RPMI8226 (cell line): Measurements from ENCODE around the gene TRIM71.

Experiments used
- DNase-seq: peaks from one replicate; pipeline ENCODE4 v3.0.0-alpha.2; 2015

TRIM71 gene

DNA sequence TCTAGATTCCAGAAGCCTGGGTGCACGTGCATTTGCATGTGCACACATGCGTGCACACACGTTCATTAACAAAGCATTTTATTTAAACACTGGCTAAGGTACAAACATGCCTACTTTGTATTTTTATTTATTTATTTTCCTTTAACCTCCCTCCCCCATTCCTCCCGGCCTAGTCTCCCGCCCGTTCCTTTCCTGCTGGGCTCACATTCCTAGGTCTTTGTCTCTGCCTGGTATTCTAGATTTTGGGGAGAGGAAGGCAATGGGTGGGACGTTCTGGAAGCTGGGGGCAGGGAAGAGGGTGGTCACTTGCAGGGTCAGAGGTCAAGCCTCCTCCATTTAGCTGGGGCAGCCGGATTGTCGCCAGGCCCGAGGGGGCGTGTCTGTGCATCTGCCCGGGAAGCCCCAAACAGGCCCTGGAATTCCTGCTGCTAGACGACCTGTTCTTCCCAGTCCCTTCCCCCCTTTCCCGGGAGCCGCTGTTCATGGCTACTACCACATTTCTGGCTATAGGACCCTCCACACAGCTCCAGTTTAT lies 51.8 kb downstream of the TRIM71 start:
- no peak for DNase-seq

DNA sequence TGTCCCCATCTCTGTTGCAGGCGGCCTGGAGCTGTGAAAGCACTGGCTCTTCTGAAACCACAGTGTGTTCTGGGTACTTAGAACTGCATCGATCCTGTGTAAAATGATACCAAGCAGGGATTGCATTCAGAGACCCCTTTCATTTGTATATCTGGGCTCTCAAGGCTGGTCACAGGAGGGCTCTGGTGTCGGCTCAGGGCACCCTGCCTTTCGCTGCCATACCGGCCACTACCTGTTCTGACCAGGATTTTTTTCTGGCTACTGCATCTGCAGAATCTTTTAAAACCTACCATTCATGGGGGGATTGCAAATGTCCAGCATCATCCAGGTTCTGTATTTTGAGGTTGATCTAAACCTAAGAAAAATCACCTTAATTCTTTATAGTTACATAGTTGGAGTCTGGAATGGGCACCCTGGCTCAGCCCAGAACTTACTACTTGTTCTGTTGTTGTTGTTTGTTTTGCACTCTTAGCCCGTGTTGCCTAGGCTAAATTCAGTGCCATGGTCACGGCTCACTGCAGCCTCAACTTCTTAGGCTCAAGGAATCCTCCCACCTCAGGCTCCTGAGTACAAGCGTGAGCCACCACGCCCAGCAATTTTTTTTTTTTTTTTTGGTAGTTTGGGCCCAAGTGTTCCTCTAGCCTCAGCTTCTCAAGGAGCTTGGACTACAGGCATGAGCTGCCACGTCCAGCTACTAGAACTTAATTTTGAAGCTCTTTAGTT lies 52.7 kb downstream of the TRIM71 start:
- DNase-seq, result no peak

DNA sequence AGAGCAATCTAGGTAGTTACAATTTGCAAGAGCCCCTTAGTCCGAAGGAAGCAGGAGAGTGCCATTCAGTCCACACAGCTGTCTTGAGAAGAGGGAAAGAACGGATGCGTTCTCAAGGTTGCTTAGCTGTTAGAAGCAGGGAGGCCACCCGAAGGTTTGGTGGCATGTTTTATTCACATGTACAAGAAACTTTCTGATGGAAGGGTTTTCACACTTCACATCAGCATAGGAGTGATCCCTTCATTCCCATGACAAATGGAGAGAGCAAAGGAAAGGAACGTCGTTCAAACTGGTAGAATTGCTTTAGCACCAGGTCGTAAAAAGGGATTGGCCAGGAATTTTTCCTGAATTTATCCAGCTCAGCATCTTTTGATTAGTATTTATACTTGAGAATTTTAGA lies 53.5 kb downstream of the TRIM71 start:
- no peak for DNase-seq

DNA sequence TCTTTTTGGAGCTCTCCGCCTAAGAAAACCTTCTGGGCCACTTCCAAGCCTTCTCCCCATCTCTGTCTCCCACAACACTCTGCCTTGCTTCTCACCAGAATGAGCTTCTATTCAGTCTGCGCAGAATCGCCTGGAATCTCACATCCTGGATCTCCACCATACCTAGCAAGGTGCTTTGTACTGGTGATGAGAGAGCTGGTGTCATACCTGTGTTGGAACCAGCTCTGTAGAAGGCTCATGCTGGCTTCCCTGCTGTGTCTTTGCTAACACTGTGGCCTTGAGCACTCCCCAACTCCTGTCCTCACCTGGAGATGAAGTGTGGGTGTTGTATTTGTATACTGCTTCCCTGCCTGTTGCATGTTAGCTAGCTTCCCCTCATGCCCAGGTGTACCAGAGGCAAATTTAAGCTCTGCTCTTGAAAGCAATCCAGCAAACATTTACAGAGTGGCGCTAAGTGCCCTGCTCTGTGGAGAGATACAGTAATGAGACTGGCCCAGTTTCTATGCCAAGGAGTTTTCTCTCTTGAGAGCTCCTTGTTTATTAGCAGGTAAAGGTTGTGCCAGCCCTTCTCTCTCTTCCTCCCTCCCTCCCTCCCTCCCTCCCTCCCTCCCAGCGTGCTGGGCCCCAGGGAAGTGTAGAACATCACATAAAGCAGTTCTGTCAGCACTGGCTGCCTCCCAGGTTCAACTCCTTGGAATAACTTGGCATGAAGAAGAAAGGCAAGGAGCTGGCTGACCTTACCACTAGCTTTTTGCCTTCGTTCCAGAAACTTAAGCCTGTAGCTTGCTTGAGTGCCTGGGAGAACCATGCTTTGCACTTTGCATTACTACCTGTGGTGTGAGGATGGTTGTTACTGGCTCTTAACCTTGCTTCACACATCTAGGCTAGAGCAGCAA lies 54.9 kb downstream of the TRIM71 start:
- DNase-seq, result no peak

DNA sequence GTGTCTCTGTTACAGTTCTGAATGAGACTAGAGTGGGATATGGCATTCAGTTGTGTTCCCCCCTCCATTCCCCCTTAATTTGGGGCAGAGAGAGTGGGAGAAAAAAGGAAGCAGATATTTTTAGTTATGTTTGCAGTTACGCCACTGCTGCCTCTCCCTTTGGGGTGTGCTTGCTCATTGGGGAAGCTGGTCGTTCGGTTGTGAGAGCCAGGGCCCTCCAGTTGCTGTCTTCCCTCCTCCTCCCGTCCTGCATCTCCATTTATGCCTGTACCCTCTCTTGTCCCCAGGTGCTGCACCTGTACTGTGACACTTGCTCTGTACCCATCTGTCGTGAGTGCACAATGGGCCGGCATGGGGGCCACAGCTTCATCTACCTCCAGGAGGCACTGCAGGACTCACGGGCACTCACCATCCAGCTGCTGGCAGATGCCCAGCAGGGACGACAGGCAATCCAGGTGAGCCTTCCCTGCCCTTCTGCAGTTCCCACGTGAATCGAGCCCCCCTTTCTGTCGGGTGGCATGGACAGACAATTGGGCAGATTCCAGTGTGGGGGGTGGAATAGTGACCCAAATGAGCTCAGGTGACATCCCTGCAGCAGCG lies 55.8 kb downstream of the TRIM71 start:
- DNase-seq, result no peak

DNA sequence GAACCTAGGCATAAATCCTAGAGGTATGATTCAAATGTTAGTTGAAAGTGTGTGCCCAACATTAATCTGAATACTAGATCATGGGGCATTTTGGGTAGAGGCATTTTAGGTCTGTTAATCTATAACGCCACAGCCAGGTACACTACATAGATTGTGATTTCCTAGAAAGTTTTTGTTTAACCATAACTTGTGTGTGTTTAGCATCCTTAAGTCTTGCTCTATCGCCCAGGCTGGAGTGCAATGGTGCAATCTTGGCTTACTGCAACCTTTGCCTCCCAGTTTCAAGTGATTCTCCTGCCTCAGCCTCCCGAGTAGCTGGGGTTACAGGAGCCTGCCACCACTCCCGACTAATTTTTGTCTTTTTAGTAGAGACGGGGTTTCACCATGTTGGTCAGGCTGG lies 59.1 kb downstream of the TRIM71 start:
- no peak for DNase-seq

DNA sequence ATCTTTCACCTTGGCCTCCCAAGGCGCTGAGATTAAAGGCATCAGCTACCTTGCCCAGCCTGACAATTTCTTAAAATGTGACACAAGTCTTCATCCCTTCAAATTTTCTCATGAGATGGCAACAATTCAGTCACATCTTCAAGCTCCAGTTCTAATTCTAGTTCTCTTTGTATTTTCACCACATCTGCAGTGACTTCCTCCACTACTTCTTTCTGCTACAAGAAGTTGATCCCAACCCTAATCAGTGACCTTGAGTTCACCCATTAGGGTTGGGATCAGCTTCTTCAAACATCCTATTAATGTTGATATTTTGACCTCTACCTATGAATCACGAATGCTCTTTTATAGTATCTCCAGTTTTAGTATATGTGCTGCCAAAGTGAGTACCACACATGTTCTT lies 59.8 kb downstream of the TRIM71 start:
- DNase-seq, result no peak

DNA sequence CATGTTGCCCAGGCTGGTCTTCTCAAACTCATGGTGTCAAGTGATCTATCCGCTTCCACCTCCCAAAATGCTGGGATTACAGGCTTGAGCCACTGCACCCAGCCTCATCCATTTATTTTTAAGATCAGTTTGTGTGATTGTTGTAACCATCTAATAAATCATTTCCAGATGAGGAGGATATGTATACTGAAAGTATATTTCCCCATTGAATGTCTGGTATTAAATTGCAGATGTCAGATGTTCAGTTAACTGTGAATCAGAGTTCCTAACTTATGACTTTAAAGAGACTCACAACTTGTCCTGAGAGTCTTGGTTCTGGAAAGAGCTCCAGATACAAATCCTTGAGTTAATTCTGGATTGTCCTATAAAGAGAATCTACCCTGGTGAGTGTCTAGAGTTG lies 62.4 kb downstream of the TRIM71 start:
- DNase-seq, result no peak

DNA sequence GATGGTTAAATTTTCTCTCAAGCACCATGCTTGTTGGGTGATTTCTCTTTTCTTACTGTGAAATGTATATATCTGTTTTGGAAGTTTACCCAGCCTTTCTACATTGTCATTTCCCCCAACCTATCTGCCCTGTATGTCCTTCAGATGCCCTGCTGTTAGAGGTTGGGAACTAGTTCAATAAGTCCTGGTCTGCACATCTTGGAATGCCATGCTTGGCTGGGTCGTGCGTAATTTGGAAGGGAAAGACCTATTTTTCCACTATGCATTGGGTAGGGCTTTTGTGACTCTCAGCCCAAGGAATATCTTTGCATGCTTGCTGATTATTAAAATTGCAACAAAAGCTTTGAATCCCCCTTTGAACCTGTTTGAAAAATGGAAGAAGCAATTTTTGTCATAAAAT lies 63.8 kb downstream of the TRIM71 start:
- no peak for DNase-seq

DNA sequence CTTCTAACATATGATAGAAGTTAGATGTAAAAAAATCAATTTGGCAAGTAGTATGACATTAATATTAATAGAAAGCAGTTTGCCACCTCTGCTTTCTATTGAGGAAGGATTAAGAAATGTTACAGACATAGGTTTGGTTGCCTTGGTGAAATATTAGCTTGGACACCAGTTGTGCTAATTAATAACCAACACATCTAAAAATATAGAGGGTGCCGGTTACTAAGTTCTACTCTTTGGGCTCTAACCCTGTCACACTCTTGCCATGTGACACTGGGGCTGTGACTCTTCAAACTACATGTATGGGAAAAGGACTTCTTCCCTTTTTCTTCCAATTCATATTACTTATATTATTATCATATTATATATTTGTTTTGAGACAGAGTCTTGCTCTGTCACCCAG lies 64.4 kb downstream of the TRIM71 start:
- no peak for DNase-seq

DNA sequence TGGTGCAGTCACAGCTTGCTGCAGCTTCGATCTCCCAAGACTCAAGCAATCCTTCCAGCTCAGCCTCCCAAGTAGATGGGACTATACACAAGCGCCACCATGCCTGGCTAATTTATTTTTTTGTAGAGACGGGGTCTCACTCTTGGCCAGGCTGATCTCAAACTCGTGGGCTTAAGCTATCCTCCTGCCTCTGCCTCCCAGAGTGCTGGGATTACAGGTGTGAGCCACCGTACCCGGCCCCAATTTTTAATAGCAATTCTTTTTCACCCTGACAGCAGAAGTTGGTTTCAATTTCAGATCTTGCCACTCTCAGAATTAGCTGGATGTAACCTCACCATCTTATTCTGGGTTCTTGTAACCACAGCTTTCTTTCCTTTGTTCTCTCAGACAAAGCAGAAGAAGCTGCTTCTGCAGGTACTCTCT lies 64.8 kb downstream of the TRIM71 start:
- no peak for DNase-seq

DNA sequence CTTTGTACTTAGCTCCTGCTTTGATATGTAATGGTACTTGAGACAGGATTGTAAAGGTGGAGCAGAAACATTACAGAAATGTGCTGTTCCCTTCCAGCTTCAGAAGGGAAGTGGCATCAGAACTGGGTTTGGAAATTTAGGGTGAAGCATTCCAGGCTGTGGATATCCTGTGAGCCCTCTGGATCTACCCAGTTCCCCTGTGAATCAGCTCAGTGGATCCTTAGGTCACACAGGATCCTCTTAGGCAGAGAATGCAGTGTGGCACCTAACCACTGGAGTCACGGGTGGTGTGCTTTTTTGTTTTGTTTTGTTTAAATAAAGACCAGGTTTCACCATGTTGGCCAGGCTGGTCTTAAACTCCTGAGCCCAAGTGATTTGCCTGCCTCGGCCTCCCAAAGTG lies 66.0 kb downstream of the TRIM71 start:
- DNase-seq, result no peak

DNA sequence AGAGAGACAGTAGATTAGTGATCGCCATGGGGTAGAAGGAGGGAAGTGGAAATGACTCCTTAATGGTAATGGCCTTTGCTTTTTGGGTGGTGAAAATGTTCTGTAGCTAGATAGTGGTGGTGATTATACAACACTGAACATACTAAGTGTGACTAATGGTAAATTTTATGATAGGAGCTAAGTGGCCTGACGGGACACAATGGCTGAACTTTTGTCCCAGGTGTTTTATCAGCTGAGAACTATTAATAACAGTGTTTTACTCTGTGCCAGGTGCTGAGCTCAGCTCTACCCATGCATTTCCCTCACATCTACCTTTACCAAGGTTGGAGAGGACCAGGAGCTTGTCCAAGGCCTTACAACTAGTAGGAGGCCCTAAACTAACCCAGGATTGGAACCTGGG lies 66.8 kb downstream of the TRIM71 start:
- no peak for DNase-seq

DNA sequence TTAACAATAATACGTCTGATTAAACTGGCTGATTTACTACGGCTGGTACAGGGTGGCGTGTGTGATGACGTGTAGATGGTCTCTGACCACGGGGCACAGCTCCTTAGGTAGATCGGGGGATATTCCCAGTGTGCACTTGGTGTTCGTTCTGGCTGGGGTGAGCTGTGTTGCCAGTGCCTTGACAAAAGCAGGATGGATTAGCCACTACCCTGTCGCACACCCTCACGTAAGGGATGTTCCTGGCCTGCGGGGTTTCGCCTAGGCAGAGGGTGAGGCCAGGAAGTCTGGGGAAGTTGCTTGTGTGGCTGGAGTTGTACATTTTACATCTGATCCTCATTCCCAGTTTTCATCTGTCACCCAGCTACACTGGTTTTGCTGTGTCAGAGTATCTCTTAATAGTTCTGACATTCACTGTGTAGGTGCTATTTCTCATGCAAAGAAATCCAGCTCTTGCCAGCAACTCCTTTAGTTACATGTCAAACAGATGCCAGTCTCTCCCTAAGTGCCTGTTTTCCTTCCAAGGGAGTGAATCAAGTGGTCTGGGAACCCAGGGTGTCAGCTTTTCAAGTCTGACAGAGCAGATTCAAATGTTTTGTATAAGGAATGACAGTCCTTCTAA lies 67.6 kb downstream of the TRIM71 start:
- no peak for DNase-seq

DNA sequence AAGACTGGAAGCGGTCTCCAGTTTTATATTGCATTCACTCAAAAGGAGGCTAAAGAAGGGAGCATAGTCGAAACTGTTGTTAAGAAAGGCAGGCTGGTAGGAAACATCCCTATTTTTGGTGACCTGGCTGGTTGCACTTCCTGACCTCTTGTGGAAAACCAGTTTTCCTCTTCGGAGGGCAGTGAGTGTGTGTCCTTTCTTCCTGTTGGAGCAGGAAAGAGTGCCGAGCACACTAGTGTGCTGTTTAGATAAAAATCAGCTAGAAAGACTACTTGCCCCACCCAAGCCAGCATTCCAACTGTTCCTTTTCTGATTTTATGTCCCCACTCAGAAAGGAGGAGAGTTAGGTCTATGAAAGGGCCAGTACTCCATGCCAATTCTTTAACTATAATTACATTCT lies 68.5 kb downstream of the TRIM71 start:
- DNase-seq, result no peak

DNA sequence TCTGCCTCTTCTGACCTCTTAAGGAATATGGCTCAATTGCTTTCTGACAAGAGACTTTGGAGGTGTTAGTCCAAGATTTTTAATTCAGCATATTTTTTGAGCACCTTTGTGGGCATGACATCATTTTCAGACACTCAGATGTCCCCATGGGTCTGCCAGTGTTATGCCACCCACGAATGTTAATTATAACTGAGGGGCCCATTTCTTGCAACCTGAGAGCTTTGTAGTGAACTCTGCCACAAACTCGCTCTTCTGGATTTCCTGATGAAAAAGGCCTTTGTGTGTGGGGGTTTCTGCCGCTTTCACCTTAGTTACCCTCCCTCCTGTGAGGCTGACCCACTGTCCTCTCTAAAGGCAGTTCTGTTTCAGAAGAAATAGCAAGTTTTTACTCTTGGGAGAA lies 69.1 kb downstream of the TRIM71 start:
- DNase-seq, result no peak

DNA sequence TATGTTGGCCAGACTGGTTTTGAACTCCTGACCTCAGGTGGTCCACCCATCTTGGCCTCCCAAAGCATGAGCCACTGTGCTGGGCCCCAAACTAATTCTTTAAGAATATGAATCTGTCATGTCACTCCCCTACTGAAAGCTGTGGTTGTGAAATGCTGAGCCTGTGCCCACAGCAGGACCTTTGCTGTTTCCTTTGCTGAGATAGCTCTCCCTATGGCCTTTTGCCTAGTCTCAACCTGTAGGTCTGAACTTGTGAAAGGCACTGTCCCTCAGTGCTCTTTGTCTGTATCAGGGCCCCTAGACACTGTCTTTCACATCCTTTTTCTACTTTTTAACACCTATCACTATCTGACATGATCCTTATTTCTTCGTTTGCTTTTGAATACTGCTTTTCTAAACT lies 70.9 kb downstream of the TRIM71 start:
- DNase-seq, result no peak

DNA sequence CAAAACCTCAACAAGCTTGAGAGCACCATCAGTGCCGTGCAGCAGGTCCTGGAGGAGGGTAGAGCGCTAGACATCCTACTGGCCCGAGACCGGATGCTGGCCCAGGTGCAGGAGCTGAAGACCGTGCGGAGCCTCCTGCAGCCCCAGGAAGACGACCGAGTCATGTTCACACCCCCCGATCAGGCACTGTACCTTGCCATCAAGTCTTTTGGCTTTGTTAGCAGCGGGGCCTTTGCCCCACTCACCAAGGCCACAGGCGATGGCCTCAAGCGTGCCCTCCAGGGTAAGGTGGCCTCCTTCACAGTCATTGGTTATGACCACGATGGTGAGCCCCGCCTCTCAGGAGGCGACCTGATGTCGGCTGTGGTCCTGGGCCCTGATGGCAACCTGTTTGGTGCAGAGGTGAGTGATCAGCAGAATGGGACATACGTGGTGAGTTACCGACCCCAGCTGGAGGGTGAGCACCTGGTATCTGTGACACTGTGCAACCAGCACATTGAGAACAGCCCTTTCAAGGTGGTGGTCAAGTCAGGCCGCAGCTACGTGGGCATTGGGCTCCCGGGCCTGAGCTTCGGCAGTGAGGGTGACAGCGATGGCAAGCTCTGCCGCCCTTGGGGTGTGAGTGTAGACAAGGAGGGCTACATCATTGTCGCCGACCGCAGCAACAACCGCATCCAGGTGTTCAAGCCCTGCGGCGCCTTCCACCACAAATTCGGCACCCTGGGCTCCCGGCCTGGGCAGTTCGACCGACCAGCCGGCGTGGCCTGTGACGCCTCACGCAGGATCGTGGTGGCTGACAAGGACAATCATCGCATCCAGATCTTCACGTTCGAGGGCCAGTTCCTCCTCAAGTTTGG lies 72.9 kb downstream of the TRIM71 start:
- no peak for DNase-seq

DNA sequence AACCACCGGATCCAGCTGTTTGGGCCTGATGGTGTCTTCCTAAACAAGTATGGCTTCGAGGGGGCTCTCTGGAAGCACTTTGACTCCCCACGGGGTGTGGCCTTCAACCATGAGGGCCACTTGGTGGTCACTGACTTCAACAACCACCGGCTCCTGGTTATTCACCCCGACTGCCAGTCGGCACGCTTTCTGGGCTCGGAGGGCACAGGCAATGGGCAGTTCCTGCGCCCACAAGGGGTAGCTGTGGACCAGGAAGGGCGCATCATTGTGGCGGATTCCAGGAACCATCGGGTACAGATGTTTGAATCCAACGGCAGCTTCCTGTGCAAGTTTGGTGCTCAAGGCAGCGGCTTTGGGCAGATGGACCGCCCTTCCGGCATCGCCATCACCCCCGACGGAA lies 73.6 kb downstream of the TRIM71 start:
- no peak for DNase-seq

DNA sequence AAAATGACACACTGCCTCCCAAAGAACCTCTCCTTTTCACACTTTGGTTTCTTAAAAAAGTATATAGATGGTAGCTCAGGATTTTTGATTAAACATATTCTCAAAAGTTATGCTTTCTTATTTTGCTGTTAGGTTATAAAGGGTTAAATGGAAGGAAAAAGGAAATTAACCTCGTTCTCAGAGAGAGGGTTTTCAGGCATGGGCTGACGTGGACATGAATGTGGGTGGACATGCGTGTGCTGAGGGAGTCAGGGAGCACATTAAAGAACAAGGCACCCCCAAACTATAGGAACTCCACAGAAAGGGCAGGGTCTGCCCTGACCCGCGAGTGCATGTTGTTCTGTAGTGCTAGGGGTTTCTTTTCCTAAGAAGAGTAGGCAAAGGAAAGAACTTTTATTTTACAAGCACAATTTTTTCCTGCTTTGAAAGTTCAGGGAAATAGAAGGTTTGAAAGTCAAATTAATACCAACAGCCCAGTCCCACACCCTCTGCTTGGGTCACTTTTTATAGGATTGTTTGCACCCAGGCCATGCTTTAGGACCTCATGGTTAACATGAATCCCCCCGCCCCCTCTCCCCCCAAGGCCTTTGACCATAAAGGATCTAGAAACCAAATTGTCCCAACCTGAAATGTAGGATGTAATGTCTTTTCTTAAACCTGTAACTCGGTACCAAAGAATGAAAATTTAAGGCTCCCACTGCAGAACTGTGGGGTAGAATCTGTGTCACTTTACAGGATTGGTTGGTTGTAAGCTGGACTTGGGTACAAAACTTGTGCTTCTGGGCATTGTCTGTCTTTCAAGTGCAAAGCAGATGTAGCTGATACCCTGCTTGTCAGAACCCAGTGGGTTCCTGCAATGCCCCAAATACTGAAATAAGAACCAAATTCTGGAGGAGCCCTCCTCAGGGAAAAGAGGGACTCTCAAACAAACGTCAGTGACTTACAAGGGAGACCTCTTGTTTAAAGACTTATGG lies 75.1 kb downstream of the TRIM71 start:
- no peak for DNase-seq

DNA sequence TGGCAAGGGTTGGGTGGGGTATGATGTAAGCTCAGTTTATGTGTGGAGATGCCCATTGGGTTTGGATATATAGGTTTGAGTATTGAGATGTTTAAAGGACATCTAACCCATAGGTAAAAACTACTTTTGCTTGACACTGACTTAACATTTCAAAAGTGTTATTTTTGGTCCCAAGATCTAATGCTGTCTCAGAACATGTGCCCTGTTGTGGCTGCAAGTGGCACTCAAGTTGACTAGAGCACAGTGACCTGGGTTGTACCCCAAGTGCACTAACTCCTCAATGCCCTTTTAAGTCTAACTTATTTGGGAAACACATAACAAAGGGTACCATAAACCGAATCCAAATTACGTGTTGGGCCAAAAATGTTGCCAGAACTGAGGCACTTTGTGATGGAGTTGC lies 77.2 kb downstream of the TRIM71 start:
- DNase-seq, result no peak
